CD4-positive, alpha-beta T cell treated with Interleukin-1 beta for 1 hour (primary cell): ENCODE results near the gene APLP2.
A peak's percentile ranks its signal among the peaks of the same experiment; 100 is the strongest.
"Not testable (repeated sequence)": the region's sequence is repeated elsewhere in the genome, so short reads cannot be mapped to it uniquely, and the experiment has no call there.

Experiments used
- DNase-seq, 2 donors: peaks; one replicate each; pipeline ENCODE4 v3.0.0-alpha.2; 2020 to 2022

Gene APLP2

DNA sequence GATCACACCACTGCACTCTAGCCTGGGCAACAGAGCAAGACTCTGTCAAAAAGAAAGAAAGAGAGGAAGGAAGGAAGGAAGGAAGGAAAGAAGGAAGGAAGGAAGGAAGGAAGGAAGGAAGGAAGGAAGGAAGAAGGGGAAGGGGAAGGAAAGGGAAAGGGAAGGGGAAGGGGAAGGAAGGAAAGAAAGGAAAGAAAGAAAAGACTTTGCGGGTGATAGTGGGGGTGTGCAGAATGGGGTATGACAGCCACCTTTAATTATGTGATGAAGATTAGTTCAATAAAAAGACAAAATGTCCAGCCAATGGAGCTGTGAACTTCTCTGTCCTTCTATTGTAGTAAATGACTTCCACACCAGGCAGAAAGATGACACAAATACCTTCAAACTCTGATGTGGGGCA, 8.7 kb upstream of the APLP2 start:
- no peak for DNase-seq

DNA sequence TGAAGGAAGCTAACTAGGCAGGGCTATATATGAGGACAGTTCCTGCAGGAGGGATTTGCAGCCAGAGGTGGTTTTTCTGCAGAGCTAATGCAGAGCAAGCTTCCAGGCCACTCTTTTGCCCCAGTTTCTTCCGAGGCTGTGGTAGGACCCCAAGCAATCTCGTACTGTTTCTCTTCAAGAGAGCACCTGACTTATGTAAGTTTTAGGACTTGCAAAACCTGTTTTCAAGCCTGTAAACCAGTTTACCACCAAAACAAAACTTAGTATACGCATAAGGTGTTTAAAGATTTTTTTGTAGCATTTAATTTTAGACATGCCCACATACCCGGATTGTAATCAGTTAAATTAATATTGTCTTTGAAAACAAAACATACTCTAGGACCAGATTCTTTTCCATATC, 7.7 kb upstream of the APLP2 start:
- DNase-seq: no peak

DNA sequence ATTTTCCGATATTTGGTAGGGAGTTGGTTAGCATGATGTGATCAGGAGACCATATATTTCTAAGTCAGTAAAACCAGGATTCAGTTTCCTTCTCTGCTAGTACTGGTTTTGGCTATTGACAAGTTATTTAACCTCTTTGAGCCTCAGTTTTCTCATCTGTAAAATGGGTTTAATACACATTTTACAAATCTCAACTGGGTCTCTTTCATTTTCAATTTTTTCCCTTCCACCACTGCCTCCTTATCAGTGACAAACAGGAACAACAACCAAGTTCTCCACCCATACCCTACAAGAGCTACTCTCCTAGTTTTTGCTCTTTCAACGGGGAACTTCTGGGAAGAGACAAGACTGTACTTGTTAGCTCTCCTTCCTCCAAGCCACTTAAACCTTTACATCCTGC, 6.2 kb upstream of the APLP2 start:
- DNase-seq: no peak

DNA sequence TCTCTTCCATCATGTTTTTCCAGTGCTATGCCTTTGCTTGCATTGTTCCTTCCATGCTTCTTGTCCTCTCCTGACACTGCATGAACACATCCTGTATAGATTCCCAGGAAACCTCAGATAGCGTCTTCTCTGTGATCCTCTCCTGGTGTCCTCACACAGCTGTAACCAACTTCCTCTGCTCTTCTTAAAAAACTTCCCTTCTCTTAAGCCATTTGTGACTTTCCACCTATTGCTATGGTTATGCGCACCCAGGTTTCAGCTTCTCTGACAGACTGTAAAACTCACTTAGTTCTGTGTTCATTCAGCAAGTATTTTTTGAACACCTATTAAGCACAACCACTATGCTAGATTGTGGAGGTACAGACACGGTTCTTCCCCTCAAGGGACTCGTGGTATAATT, 5.1 kb upstream of the APLP2 start:
- no peak for DNase-seq

DNA sequence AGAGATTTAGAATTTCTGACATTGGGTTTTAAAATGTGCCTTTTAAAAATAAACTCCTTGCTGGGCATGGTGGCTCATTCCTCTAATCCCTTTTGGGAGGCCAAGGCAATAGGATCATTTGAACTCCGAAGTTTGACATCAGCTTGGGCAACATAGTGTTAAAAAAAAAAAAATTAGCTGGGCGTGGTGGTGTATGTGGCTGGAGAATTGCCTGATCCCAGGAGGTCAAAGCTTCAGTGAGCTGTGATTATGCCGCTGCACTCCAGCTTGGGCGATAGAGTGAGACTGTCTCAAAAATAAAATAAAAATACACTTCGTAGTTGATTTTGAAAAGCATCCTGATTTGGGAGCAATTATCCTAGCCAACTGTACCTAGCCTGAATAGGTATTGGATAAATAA, 3.4 kb upstream of the APLP2 start:
- no peak for DNase-seq

DNA sequence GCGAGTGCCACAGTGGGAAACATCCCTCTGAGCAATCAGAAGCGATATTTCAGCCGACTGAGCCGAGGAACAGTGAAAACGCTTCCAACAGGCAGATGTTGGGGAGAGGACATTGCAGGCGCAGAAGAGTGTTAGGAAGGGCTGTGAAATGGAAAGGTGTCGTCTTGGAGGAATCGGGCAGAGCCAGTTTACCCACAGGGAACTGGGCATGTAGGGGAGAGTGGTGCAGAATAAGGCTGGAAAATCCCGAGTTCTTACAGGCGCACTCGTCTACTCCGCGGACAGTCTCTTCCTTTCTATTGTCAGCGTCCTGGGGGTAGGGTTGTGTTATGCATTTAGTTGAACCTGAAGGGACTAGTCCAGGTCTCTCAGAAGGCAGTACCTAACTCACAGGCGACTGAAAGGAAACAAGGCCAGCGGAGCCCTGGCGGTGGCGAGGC, 1.1 kb upstream of the APLP2 start:
- no peak for DNase-seq

DNA sequence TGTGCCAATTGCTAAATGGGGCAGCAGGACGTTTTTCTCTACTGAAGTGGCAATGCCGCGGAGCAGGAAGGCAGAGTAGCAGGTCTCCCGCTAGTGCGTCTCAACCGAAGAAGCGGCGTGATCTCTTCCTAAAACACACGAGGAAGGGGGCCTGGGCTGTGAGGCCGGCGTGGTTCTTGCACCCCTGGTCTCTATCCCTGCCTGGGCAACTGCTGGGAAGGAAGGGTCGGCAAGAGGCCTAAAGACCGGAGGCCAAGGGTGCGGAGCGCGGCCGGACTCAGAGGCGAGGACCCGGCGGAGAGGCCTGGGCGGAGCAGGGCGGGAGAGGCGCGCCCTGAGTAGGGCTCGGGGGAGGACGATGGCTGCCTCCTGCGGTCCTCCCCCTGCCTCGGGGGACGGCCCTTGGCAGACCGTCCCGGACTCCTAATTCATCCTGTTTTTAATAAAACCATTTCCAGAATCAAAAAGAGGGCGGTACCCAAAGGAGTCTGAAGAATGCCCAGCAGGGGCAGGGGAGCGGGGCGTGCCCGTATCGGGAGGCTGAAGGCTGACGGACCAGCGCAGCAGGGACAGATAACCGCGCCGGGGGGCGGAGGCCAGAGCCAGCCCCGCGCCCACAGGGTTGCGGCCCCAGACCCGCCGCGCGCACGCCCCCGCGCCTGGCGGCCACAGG, 572 bp upstream of the APLP2 start:
- peak; percentile 44 to 75 for DNase-seq

DNA sequence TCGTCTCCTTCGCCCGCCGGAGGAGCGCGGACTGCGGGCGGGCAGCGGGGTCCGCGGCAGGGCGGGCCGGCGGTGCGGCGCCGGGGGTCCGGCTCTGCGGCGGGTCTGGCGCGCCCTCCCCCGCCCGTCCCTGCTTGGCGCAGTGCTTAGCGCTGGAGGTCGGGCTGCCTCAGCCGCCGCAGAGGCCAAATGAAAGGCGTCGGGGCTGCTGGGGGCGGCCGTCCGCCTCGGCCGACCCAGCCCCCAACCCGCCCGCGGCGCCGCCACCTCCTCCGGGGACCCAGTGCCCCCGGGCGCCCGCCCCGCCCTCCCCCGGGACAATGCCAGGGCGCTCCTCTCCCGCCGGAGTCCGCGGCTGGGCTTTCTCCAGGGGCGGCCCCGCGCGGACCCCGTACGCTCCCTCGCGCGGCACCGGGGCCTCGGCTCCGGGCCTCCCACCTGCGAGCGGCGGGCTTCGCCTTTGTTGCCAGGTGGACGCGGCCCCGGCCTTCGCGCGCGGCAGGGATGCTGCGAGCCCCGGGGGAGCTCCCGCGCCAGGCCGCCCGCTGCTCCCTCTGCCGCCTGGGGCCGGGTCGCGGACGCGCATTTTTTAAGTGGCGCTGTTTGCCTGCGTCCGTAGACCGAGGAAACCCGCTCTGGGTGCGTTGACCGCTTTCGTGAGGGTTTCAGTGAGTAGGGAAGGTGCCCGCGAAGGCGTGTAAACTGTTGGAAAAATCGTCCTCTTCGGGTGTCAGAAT, 583 bp downstream of the APLP2 start:
- peak; percentile 32 to 46 for DNase-seq

DNA sequence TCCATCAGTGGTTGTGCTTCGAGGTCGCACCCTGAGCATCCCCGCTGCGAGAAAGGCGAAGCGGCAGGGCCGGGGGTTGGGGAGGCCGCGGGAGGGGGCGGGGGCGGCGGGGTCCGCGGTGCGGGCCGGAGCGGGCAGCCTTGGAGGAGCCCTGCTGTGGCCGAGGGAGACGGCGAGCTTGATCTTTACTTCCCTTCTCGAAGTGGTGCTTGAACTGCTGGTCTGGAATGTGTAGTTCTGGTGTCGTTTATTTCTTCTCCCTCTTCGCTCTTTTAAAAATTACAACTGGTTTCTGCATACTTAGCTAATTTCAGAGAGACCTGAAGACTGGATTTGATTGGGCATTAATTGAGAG, 1.1 kb downstream of the APLP2 start:
- peak in 1 of 2 donors; percentile 7 for DNase-seq

DNA sequence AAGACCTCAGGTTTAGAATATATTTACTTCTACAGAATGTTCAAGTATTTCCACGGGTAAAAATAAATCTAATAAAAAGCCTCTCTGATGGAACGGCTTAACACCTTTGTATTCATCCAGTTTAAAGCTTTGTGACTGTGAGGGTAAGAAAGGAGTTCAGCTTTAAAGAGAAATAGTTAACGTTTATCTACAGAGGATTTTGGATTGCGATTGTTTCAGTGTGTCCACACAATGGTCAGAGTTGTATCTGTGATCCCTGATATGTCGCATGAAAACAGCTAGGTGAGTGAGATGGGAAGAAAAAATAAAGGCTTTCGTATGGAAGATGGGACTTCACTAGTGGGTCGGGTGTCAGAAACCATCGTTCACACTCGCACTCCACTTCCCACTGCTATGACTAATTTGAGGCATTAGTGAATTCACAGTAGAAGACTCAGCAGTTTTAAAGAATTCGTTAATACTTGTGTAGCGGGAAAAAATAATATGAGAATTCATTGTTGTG, 1.6 kb downstream of the APLP2 start:
- DNase-seq: peak in 1 of 2 donors; percentile 15

DNA sequence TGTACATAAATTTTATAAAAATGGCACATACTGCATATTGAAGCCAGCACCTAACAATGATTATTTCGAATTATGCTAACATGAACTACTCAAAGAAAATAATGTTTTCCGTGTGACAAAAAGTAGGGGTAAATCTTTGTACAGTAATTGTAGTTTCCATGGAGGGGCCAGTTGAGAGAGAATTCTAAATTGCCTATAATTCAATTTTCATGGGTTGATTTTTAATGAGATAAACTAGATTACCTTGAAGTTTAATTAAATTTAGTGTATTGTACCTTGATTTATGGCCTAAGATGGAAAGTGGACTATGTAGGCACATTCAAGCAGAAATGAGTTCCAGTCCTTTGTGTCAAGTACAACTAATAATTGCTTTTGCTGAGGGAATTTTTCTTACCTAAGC, 5.0 kb downstream of the APLP2 start:
- DNase-seq: no peak

DNA sequence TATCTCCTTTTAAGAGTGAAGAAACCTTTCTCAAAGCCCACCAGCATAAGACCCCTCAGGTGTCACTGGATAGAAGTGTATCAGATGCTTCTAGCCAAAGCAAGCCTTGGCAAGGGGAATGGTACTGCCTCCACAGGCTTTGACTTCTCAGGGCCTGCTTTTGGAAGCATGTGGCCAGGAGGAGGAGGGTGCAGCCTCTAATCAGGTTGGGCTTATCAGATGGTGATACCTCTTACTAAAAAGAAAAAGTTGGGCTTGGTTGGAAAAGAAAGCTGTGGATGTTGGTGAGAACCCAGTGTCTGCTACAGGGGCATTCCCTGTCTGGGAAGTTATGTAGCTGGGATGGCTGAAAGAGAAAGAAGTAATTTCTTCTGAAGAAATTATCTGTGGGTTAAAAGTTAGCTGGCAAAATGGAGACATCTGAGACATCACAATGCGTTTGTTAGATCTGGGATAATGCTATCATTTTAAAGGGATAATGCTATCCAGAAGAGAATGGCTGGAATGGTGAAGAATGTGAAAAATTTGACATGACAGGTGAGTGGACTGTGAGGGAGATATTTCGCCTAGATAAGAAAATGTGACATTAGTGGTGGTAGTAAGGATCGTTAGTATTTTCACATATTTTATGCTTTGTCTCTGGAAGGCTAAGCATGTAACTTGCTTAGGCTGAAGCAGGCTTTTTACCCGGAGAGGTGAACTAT, 7.2 kb downstream of the APLP2 start:
- DNase-seq: no peak

DNA sequence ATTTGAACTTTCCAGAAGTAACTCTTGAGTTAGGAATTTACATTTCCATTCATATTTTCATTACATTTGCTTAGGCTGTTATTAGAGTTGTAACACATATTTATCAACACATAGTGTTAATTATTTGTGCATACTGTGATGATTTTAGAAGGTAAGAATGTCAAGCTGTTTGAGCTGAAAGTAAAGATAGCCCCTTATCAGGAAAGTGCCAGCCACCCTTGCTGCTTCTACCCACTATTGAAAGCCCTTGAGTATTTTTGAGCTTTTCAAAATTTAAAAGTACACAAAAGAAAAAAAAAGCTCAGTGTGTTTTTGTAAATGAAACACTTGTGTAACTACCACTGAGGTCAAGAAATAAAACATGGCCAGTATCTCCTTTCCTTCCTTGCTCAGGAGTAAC, 8.0 kb downstream of the APLP2 start:
- no peak for DNase-seq

DNA sequence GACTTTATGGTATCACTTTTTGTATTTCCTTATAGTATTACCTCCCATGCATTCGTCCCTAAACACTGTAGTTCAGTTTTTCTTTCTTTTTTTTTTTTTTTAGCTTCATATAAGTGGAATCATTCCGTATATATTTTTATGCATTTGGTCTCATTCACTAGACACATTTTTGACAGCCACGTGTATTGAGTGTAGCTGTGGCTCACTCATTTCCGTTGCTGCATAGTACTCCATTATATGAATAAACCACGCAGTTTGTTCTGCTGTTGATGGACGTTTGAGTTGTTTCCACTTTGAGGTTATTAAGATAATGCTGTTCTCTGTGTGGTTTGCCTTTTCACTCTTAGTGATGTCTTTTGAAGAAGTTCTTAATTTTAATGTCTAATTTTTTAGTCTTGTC, 8.4 kb downstream of the APLP2 start:
- no peak for DNase-seq

DNA sequence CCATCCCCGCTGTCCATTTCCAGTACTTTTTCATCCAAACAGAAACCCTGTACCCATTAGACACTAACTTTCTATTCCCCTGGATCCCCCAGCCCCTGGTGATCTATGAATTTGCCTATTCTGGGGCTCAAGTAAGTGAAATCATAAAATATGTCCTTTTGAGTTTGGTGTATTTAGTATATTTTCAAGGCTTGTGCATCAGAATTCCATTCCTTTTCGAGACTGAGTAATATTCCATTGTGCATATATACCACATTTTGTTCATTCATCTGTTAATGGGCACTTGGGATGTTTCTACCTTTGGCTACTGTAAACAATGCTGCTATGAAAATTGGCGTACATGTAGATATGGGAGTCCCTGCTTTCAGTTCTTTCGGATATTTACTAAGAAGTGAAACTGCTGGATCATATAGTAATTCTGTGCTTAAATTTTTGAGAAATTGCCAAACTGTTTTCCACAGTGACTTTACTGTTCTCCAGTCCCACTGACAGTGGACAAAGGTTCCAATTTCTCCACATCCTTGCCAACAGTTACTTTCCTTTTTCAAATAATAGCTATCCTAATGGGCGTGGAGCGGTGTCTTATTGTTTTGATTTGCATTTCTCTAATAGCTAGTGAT, 16.1 kb downstream of the APLP2 start:
- no peak for DNase-seq

DNA sequence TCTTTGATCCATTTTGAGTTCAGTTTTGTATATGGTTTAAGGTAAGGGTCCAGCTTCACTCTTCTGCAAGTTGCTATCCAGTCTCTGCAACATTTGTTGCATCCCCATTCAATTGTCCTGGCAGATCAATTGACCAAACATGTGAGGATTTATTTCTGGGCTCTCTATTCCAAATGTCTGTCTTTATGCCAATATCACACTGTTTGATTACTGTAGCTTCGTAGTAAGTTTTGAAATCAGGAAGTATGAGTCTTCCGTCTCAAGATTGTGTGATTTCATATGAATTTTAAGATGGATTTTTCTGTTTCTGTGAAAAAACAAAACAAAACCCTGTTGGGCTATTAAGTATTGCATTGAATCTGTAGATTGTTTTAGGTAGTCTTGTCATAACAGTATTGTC, 17.0 kb downstream of the APLP2 start:
- no peak for DNase-seq

DNA sequence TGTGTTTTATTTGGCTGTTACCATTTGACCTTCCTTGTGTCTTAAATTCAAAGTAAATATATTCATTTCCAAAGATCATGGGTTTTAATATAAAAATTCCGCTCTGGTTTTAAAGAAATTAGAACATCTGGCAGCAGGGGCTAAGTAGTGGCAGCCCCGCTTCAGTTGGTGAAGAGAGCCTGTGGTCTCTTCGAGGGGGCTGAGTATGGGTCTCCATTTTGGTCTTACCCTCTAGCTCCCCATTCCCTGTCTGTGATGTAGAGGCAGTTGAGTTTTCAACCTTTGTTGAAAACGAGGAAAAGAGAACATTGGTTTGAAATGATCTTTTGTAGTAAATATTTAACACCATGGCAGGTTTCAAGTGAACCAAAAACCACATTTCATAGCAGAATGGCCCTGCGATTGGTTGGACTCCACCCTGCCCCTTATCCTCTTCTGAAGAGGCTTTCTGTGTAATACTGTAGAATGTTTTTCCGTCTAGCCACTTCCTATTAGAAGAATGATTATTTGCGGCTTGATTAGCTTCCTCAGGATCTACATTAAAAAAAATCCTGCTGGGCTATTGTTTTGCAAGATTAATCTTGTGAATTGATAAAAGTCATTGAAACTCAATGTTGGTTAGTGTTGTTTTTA, 17.7 kb downstream of the APLP2 start:
- no peak for DNase-seq

DNA sequence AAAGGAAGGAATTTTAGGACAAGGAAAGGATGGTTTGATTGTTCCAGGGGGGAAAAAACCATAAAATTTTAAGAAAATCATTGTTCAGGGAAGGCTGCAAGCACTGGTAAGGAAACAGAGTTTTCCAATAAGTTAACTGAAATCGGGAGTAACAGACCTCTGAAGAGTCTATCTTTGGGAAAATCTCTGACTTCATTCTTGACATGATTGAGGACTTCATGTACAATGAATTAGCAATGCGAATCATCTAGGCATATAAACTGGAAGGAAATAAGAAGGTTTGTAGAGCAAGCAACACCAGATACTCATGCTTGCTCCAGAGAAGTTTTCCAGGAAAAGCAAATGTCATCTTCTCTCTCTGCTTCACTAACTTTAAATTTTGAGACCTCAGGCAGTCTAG, 18.5 kb downstream of the APLP2 start:
- no peak for DNase-seq

DNA sequence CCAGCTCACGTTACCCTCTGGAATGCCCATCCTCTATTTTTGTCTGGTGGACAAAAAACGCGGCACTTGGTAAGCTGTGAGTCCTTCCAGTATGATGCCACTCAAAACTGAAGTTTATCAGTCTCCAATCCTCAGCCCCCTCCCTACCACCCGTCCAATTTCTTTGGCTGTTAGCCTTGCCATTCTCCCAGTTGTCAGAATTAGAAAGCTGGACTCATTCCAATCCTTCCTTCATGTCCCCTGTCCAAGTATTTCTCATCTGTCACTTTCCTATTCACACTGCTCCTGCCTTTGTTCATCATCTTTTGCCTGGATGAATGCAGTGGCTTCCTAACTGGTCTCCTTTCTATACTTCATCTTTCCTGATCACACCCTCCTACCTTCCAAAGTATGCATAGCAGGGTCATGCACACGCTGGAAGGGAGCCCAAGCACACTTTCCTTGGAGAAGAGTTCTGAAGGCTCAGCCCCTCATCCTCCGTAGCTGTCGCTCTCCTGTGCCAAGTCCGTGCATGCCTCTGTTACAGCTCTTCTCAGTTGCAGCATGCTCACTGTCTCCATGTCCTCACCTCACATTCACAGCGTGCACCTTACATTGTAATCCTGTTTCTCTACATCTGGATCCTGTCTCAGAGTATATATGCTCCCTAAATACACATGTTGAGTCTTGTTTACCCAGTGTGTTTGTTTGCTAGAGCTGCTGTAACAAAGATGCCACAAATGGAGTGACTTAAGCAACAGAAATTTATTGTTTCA, 19.4 kb downstream of the APLP2 start:
- no peak for DNase-seq

DNA sequence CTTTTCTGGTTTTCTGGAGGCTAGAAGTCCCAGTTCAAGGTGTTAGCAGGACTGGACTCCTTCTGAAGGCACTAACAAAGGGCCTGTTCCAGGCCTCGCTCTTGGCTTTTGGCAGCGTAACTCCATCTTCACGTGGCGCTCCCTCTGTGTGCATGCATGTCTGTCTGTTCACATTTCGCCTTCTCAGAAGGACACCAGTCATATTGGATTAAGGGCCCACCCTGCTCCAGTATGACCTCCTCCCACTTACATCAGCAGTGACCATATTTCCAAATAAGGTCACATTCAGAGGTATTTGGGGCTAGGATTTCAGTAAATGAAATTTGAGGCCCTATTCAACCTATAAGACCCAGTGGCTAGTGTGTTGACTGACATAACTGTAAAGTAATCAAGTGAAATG, 20.0 kb downstream of the APLP2 start:
- no peak for DNase-seq

DNA sequence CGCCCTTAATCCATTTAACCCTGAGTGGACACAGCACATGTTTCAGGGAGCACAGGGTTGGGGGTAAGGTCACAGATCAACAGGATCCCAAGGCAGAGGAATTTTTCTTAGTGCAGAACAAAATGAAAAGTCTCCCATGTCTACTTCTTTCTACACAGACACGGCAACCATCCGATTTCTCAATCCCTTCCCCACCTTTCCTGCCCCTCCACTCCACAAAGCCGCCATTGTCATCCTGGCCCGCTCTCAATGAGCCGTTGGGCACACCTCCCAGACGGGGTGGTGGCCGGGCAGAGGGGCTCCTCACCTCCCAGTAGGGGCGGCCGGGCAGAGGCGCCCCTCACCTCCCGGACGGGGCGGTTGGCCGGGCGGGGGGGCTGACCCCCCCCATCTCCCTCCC, 20.8 kb downstream of the APLP2 start:
- not testable (repeated sequence) for DNase-seq

DNA sequence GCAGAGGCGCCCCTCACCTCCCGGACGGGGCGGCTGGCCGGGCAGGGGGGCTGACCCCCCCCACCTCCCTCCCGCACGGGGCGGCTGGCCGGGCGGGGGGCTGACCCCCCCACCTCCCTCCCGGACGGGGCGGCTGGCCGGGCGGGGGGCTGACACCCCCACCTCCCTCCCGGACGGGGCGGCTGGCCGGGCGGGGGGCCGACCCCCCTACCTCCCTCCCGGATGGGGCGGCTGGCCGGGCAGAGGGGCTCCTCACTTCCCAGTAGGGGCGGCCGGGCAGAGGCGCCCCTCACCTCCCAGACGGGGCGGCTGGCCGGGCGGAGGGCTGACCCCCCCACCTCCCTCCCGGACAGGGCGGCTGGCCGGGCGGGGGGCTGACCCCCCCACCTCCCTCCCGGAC, 21.5 kb downstream of the APLP2 start:
- not testable (repeated sequence) for DNase-seq
